Esophagus squamous epithelium (tissue), 4 donors: Measurements from ENCODE around the gene C1QTNF7.

Experiments
- POLR2A ChIP-seq, 4 donors: fragments of 450-650 bp; IDR thresholded peaks; one replicate each; pipeline ENCODE4 v1.6.1; 2017; ENCODE audit warnings: antibody characterized with exemption in 4 of 4, mild to moderate bottlenecking in 4 of 4, moderate library complexity in 3 of 4
- TF ChIP-seq, protein P1 (sequence below), 6 experiments: fragments of 450-650 bp in 4 of 6; fragments of 200-600 bp in 2 of 6; sonication (generic) in 2 of 6; IDR thresholded peaks; one replicate each; pipeline ENCODE4 v1.5.1; 2016 to 2019; ENCODE audit warnings: antibody characterized with exemption in 6 of 6, mild to moderate bottlenecking in 4 of 6, moderate library complexity in 4 of 6

DNA sequence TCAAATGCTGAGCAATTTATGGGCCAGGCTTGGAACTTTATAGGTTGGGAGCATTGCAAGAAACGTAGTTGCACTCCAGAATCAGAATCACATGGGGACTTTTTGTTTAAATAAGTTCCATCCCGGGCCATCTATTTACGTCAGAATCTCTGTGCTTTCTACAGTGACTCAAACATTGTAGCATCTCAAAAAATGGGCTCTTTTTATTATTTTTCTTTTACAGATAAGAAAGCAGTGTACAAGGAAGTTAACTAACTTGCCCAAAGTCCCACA lies 52.0 kb downstream of the C1QTNF7 start:
- TF ChIP-seq, protein P1, sequence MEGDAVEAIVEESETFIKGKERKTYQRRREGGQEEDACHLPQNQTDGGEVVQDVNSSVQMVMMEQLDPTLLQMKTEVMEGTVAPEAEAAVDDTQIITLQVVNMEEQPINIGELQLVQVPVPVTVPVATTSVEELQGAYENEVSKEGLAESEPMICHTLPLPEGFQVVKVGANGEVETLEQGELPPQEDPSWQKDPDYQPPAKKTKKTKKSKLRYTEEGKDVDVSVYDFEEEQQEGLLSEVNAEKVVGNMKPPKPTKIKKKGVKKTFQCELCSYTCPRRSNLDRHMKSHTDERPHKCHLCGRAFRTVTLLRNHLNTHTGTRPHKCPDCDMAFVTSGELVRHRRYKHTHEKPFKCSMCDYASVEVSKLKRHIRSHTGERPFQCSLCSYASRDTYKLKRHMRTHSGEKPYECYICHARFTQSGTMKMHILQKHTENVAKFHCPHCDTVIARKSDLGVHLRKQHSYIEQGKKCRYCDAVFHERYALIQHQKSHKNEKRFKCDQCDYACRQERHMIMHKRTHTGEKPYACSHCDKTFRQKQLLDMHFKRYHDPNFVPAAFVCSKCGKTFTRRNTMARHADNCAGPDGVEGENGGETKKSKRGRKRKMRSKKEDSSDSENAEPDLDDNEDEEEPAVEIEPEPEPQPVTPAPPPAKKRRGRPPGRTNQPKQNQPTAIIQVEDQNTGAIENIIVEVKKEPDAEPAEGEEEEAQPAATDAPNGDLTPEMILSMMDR (IDR thresholded peaks at IDR 0.05) = no peak
- no peak for TF ChIP-seq POLR2A (IDR thresholded peaks at IDR 0.05)
